Measurements from ENCODE around the gene ST8SIA4. TPM values are rescaled to one million over a fixed set of nuclear protein-coding genes. Genes with fewer than 3 reads are reported as not detected.

The ST8SIA4 gene
- polyA plus RNA-seq, 3 donors, result 12.4 to 36.4 (median 30.7) TPM

GRCh38 chr5:100794218-100794617 lies 108.9 kb downstream of the ST8SIA4 start:
- 94% methylated on average over 3 of the region's 3 CpGs for WGBS (ENCODE audit: insufficient coverage)
- Histone ChIP-seq H4K20me1 (ENCODE audit: insufficient read depth, low read length) (no peaks in the 10 kb centered on the region), H3K36me3 (replicated peaks in 1 of 2; ENCODE audit: control insufficient read depth in 1 of 2, insufficient read depth in 2 of 2, low read length in 2 of 2) (peaks cover 0 to 7% of the 10 kb centered on the region in 2 donors), H3K4me2 (replicated peaks; ENCODE audit: extremely low read depth, low read length, poor library complexity, severe bottlenecking) (no peak overlapping the region), H3K27me3 (ENCODE audit: control insufficient read depth in 2 of 2, insufficient read depth in 2 of 2, low read length in 2 of 2) (no peaks in the 10 kb centered on the region), H3K4me3 (replicated peaks in 1 of 3; ENCODE audit: low read depth in 2 of 3, low read length in 3 of 3) (no peak overlapping the region), H3K9me3 (replicated peaks in 1 of 2; ENCODE audit: control insufficient read depth in 1 of 2, insufficient read depth in 1 of 2, low read length in 2 of 2) (peaks cover 18 to 20% of the 10 kb centered on the region in 2 donors), H3K9ac (ENCODE audit: insufficient read depth, low read length, poor library complexity, severe bottlenecking) (no peak overlapping the region), H2AFZ (ENCODE audit: insufficient read depth, low read depth, low read length, poor library complexity, severe bottlenecking) (no peak overlapping the region), H3K27ac (ENCODE audit: low read depth in 1 of 2, low read length in 2 of 2) (no peak overlapping the region), H3K79me2 (ENCODE audit: insufficient read depth, low read length) (no peaks in the 10 kb centered on the region), H3K4me1 (ENCODE audit: control insufficient read depth in 1 of 2, insufficient read depth in 2 of 2, low read length in 2 of 2) (peaks cover 10 to 12% of the 10 kb centered on the region in 2 donors)
- Mint-ChIP-seq H3K4me1 (peaks cover 15% of the 10 kb centered on the region), H3K27me3 (ENCODE audit: low read depth in 3 of 3) (peaks cover 0 to 2% (median 1%) of the 10 kb centered on the region in 3 donors), H3K9me3 (peaks cover 11 to 20% (median 16%) of the 10 kb centered on the region in 7 donors), H3K27ac (peak overlapping the region in 1 of 7 donors; percentile 66), H3K36me3 (peaks cover 0 to 5% of the 10 kb centered on the region in 2 donors), H3K4me3 (no peak overlapping the region)
- intact Hi-C loops (cut with micrococcal nuclease), result no loop called here
- DNase-seq, result no peak
- TF ChIP-seq CTCF (IDR thresholded peaks at IDR 0.05), result no peak

DNA sequence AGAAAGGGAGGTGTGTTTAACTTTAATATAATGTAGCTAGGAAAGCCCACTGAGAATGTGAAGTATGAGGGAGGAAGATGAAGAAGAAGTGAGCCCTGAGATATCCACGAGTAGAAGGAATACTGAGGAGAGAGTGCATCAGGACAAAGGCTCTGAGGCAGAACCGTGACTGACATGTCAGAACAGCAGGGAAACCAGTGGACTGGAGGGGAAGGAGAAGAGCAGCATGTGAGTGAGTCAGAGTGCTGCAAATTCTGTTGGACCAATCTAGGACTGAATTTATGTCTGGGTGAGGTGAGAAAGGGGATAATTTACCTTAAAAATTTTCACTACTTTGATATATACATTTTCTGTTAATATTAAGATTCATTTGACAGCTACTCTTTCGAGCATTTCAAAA lies 110.3 kb downstream of the ST8SIA4 start:
- H3K27me3 ChIP-seq (ENCODE audit: control insufficient read depth in 2 of 2, insufficient read depth in 2 of 2, low read length in 2 of 2), result no peaks in the 10 kb centered on the region
- TF ChIP-seq CTCF (IDR thresholded peaks at IDR 0.05), result no peak
- no peak overlapping the region for H3K4me3 ChIP-seq (replicated peaks in 1 of 3; ENCODE audit: low read depth in 2 of 3, low read length in 3 of 3)
- H2AFZ ChIP-seq (ENCODE audit: insufficient read depth, low read depth, low read length, poor library complexity, severe bottlenecking), result no peak overlapping the region
- peaks cover 18 to 20% of the 10 kb centered on the region in 2 donors for H3K9me3 ChIP-seq (replicated peaks in 1 of 2; ENCODE audit: control insufficient read depth in 1 of 2, insufficient read depth in 1 of 2, low read length in 2 of 2)
- no peak for DNase-seq
- no peaks in the 10 kb centered on the region for H4K20me1 ChIP-seq (ENCODE audit: insufficient read depth, low read length)
- H3K4me2 ChIP-seq (replicated peaks; ENCODE audit: extremely low read depth, low read length, poor library complexity, severe bottlenecking), result no peak overlapping the region
- peak overlapping the region in 4 of 7 donors; percentile 3 to 66 (median 26) for H3K27ac Mint-ChIP-seq
- peaks cover 15% of the 10 kb centered on the region for H3K4me1 Mint-ChIP-seq
- peaks cover 0 to 5% of the 10 kb centered on the region in 2 donors for H3K36me3 Mint-ChIP-seq
- peaks cover 10 to 12% of the 10 kb centered on the region in 2 donors for H3K4me1 ChIP-seq (ENCODE audit: control insufficient read depth in 1 of 2, insufficient read depth in 2 of 2, low read length in 2 of 2)
- H3K79me2 ChIP-seq (ENCODE audit: insufficient read depth, low read length), result no peaks in the 10 kb centered on the region
- H3K36me3 ChIP-seq (replicated peaks in 1 of 2; ENCODE audit: control insufficient read depth in 1 of 2, insufficient read depth in 2 of 2, low read length in 2 of 2), result peaks cover 0 to 7% of the 10 kb centered on the region in 2 donors
- no peak overlapping the region for H3K9ac ChIP-seq (ENCODE audit: insufficient read depth, low read length, poor library complexity, severe bottlenecking)
- 85% methylated on average over 3 of the region's 3 CpGs for WGBS (ENCODE audit: insufficient coverage)
- H3K4me3 Mint-ChIP-seq, result no peak overlapping the region
- peaks cover 8 to 20% (median 16%) of the 10 kb centered on the region in 7 donors for H3K9me3 Mint-ChIP-seq
- intact Hi-C loops (cut with micrococcal nuclease), result no loop called here
- H3K27me3 Mint-ChIP-seq (ENCODE audit: low read depth in 3 of 3), result peaks cover 0 to 2% (median 0%) of the 10 kb centered on the region in 3 donors
- no peak overlapping the region for H3K27ac ChIP-seq (ENCODE audit: low read depth in 1 of 2, low read length in 2 of 2)
